ENCODE data around the gene KIAA0408.
A peak's percentile ranks its signal among the peaks of the same experiment; 100 is the strongest.

Gene KIAA0408

DNA sequence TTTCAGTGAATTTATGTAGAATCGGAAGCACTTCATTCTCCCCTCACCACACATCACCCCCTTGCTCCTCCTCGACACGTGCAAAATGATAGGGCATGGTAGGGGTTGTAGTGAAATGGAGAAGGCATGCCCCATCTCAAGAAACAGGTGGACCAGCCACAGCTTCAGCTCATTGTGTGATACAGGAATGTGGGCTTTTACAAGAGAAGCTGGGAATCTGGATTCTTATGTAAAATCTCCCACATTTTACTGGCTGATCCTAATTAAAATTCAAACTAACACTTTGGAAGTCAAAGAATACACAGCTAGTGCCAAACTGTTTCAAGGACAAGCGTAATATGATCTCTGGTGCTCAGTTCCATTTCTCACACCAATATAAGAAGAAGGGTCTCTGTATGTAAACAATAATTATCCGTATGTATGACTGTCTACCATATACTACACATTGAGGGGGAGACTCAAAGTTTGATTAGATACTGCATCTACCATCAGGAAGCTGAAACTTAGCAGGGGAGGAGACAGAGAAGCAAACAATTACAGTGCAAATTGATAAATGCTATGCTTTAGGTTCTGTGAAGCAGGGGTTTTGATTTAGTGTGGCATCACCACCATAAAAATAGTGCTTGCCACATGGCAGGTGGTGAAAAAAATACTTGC, 24.3 kb upstream of the KIAA0408 start (continued):
- TF ChIP-seq ZNF311 (tag by site-specific recombination; IDR thresholded peaks at IDR 0.05; ENCODE audit: borderline replicate concordance) = no peak
- peak; percentile 19; the same call in 1 of the 2 replicates for TF ChIP-seq SP7 (tag by site-specific recombination; IDR thresholded peaks at IDR 0.05)
- TF ChIP-seq ZNF660 (tag by site-specific recombination; IDR thresholded peaks at IDR 0.05) = no peak
- TF ChIP-seq, protein P1, sequence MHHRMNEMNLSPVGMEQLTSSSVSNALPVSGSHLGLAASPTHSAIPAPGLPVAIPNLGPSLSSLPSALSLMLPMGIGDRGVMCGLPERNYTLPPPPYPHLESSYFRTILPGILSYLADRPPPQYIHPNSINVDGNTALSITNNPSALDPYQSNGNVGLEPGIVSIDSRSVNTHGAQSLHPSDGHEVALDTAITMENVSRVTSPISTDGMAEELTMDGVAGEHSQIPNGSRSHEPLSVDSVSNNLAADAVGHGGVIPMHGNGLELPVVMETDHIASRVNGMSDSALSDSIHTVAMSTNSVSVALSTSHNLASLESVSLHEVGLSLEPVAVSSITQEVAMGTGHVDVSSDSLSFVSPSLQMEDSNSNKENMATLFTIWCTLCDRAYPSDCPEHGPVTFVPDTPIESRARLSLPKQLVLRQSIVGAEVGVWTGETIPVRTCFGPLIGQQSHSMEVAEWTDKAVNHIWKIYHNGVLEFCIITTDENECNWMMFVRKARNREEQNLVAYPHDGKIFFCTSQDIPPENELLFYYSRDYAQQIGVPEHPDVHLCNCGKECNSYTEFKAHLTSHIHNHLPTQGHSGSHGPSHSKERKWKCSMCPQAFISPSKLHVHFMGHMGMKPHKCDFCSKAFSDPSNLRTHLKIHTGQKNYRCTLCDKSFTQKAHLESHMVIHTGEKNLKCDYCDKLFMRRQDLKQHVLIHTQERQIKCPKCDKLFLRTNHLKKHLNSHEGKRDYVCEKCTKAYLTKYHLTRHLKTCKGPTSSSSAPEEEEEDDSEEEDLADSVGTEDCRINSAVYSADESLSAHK (tag by site-specific recombination; IDR thresholded peaks at IDR 0.05) = peak; percentile 77
- TF ChIP-seq ZNF704 (tag by site-specific recombination; IDR thresholded peaks at IDR 0.05) = no peak
- no peak for TF ChIP-seq ZNF792 (tag by site-specific recombination; IDR thresholded peaks at IDR 0.05)
- no peak for TF ChIP-seq ZNF416 (tag by site-specific recombination; IDR thresholded peaks at IDR 0.05)
- TF ChIP-seq ZEB2 (tag by site-specific recombination; IDR thresholded peaks at IDR 0.05) = no peak

DNA sequence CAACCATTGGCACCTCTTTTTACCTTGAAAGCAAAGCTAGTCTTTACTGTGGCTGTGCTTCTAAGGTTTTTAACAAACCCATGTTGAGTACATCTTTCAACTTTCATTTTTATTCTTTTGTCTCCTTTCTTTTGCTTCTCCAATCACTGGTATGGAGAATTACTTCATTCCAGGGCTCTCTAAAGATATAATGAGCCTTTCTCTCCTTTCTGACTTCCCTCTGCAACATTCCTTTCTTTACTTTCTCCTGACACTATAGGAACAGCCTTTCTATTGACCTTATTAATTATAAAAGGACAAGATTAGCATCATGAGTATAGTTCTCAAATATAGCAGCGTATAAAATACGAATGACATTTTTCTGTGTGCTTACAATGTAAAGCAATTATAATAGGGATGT, 23.1 kb upstream of the KIAA0408 start:
- no peak overlapping the region for H3K27ac ChIP-seq (ENCODE audit: extremely low read depth, low read depth, low read length)
- peaks cover 7% of the 10 kb centered on the region; the same call in 1 of the 2 replicates for H3K4me1 ChIP-seq (ENCODE audit: control insufficient read depth, insufficient read depth, low read length)
- CTCF ChIA-PET = interaction anchor here (1.1 to 7.3 kb wide), 2 partner anchors 16 to 35 kb away, joined by 6 to 54 read pairs; partner anchors contain the start of gene MTCL3
- H3K9me3 ChIP-seq (ENCODE audit: control insufficient read depth, insufficient read depth, low read depth, low read length) = no peaks in the 10 kb centered on the region
- TF ChIP-seq, protein P2, sequence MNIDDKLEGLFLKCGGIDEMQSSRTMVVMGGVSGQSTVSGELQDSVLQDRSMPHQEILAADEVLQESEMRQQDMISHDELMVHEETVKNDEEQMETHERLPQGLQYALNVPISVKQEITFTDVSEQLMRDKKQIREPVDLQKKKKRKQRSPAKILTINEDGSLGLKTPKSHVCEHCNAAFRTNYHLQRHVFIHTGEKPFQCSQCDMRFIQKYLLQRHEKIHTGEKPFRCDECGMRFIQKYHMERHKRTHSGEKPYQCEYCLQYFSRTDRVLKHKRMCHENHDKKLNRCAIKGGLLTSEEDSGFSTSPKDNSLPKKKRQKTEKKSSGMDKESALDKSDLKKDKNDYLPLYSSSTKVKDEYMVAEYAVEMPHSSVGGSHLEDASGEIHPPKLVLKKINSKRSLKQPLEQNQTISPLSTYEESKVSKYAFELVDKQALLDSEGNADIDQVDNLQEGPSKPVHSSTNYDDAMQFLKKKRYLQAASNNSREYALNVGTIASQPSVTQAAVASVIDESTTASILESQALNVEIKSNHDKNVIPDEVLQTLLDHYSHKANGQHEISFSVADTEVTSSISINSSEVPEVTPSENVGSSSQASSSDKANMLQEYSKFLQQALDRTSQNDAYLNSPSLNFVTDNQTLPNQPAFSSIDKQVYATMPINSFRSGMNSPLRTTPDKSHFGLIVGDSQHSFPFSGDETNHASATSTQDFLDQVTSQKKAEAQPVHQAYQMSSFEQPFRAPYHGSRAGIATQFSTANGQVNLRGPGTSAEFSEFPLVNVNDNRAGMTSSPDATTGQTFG (tag by site-specific recombination; IDR thresholded peaks at IDR 0.05; ENCODE audit: borderline replicate concordance) = no peak
- TF ChIP-seq, protein P3, sequence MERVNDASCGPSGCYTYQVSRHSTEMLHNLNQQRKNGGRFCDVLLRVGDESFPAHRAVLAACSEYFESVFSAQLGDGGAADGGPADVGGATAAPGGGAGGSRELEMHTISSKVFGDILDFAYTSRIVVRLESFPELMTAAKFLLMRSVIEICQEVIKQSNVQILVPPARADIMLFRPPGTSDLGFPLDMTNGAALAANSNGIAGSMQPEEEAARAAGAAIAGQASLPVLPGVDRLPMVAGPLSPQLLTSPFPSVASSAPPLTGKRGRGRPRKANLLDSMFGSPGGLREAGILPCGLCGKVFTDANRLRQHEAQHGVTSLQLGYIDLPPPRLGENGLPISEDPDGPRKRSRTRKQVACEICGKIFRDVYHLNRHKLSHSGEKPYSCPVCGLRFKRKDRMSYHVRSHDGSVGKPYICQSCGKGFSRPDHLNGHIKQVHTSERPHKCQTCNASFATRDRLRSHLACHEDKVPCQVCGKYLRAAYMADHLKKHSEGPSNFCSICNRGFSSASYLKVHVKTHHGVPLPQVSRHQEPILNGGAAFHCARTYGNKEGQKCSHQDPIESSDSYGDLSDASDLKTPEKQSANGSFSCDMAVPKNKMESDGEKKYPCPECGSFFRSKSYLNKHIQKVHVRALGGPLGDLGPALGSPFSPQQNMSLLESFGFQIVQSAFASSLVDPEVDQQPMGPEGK (tag by site-specific recombination; IDR thresholded peaks at IDR 0.05) = no peak
- TF ChIP-seq ZNF610 (tag by site-specific recombination; IDR thresholded peaks at IDR 0.05; ENCODE audit: borderline replicate concordance) = no peak
- peak; percentile 85 for TF ChIP-seq PRDM1 (tag by site-specific recombination; IDR thresholded peaks at IDR 0.05)
- TF ChIP-seq ZFP69B (tag by site-specific recombination; IDR thresholded peaks at IDR 0.05) = no peak
- TF ChIP-seq ZXDB (tag by site-specific recombination; IDR thresholded peaks at IDR 0.05) = no peak
- TF ChIP-seq, protein P4, sequence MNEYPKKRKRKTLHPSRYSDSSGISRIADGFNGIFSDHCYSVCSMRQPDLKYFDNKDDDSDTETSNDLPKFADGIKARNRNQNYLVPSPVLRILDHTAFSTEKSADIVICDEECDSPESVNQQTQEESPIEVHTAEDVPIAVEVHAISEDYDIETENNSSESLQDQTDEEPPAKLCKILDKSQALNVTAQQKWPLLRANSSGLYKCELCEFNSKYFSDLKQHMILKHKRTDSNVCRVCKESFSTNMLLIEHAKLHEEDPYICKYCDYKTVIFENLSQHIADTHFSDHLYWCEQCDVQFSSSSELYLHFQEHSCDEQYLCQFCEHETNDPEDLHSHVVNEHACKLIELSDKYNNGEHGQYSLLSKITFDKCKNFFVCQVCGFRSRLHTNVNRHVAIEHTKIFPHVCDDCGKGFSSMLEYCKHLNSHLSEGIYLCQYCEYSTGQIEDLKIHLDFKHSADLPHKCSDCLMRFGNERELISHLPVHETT (tag by site-specific recombination; IDR thresholded peaks at IDR 0.05) = no peak
- POLR2A ChIA-PET = no interaction called here
- H3K36me3 ChIP-seq (ENCODE audit: control insufficient read depth in 2 of 2, insufficient read depth in 1 of 2, low read length in 2 of 2) = no peaks in the 10 kb centered on the region
- no peak overlapping the region for H3K4me3 ChIP-seq (ENCODE audit: low read depth, low read length)
